ENCODE measurements around the gene LANCL2. TPM values are rescaled to one million over a fixed set of nuclear protein-coding genes. Genes with fewer than 3 reads are reported as not detected.
"Not testable (repeated sequence)": the region's sequence is repeated elsewhere in the genome, so short reads cannot be mapped to it uniquely, and the experiment has no call there.

The LANCL2 gene
- total RNA-seq, 2 donors from 2014 or later = 6.7 to 9.4 TPM

GRCh38 chr7:55405856-55406541 is 40.9 kb downstream of the LANCL2 start:
- no peak for ATAC-seq (replicated peaks)
- Mint-ChIP-seq H3K27ac (peak overlapping the region; percentile 4), H3K4me3 (no peak overlapping the region), H3K4me1 (no peaks in the 10 kb centered on the region), H3K36me3 (ENCODE audit: low read depth) (peaks cover 18% of the 10 kb centered on the region), H3K9me3 (no peaks in the 10 kb centered on the region), H3K27me3 (no peaks in the 10 kb centered on the region)

- no peaks in the 10 kb centered on the region for H3K27me3 Mint-ChIP-seq
- peaks cover 17% of the 10 kb centered on the region for H3K36me3 Mint-ChIP-seq (ENCODE audit: low read depth)
- no peaks in the 10 kb centered on the region for H3K4me1 Mint-ChIP-seq
- H3K9me3 Mint-ChIP-seq = no peaks in the 10 kb centered on the region
- H3K4me3 Mint-ChIP-seq = no peak overlapping the region
- peak overlapping the region; percentile 22 for H3K27ac Mint-ChIP-seq
- no peak for ATAC-seq (replicated peaks)
Measured at GRCh38 chr7:55409482-55410225, 44.5 kb downstream of the LANCL2 start.

GRCh38 chr7:55410667-55411239 is 45.6 kb downstream of the LANCL2 start:
- Mint-ChIP-seq H3K4me3 (no peak overlapping the region), H3K27ac (no peak overlapping the region), H3K36me3 (ENCODE audit: low read depth) (peaks cover 8% of the 10 kb centered on the region), H3K27me3 (no peaks in the 10 kb centered on the region), H3K9me3 (no peaks in the 10 kb centered on the region), H3K4me1 (peaks cover 4% of the 10 kb centered on the region)
- no peak for ATAC-seq (replicated peaks)

DNA sequence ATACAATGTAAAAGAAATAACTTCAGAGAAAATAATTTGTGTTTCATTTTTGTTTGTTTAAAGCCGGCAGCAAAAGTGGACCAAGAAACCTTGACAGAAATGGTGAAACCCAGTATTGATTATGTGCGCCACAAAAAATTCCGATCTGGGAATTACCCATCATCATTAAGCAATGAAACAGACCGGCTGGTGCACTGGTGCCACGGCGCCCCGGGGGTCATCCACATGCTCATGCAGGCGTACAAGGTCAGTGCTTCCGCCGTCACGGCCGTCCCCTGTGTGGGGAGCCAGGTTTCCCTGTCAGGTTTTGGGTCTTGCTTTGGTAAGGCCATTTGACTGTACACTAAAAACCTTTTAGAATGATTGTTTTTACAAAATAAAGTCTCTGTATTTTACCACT is 46.7 kb downstream of the LANCL2 start:
- no peaks in the 10 kb centered on the region for H3K9me3 Mint-ChIP-seq
- no peaks in the 10 kb centered on the region for H3K27me3 Mint-ChIP-seq
- ATAC-seq (replicated peaks) = no peak
- peaks cover 4% of the 10 kb centered on the region for H3K4me1 Mint-ChIP-seq
- H3K36me3 Mint-ChIP-seq (ENCODE audit: low read depth) = peaks cover 6% of the 10 kb centered on the region
- H3K27ac Mint-ChIP-seq = no peak overlapping the region
- no peak overlapping the region for H3K4me3 Mint-ChIP-seq

DNA sequence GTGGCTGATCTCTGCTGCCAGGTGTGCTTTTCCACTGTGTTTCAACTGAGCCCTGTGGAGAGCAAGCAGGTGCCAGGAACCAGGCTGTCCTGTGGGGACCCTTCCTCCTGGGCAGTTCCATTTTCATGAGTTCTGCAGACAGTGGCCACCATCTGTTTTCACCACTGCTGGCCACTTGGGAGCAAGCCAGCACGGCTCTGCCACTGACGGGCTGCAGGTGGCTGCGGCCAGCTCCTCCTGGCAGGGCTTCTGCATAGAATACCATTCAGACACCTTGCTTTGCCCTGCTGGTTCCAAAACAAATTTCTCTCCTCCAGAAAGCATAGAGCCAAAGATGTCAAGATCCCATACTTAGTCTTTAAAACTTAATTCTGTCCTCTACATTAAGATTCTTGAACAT is 48.3 kb downstream of the LANCL2 start:
- ATAC-seq (replicated peaks) = no peak
- Mint-ChIP-seq H3K9me3 (no peaks in the 10 kb centered on the region), H3K27me3 (no peaks in the 10 kb centered on the region), H3K4me3 (no peak overlapping the region), H3K27ac (no peak overlapping the region), H3K36me3 (ENCODE audit: low read depth) (peaks cover 6% of the 10 kb centered on the region), H3K4me1 (peaks cover 4% of the 10 kb centered on the region)

GRCh38 chr7:55415173-55415778 is 50.1 kb downstream of the LANCL2 start:
- H3K9me3 Mint-ChIP-seq = no peaks in the 10 kb centered on the region
- ATAC-seq (replicated peaks) = peak; percentile 89
- peaks cover 6% of the 10 kb centered on the region for H3K36me3 Mint-ChIP-seq (ENCODE audit: low read depth)

DNA sequence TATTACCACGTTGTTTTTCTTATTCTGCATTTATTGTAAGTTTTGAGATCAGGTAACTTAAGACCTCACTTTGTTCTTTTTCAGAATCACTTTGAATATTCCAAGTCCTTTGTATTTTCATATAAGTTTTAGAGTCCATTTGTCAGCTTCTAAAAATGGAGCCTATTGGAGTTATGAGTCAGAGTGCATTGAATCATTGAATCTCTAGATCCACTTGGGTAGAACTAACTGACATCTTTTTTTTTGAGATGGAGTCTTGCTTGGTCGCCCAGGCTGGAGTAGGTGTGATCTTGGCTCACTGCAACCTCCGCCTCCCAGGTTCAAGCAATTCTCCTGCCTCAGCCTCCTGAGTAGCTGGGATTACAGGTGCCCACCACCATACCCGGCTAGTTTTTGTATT is 52.3 kb downstream of the LANCL2 start:
- H3K4me1 Mint-ChIP-seq; H3K9me3 Mint-ChIP-seq; H3K27ac Mint-ChIP-seq; H3K36me3 Mint-ChIP-seq (ENCODE audit: low read depth); H3K27me3 Mint-ChIP-seq; ATAC-seq (replicated peaks); H3K4me3 Mint-ChIP-seq: not testable (repeated sequence)

More at GRCh38 chr7:55415173-55415778, 50.1 kb downstream of the LANCL2 start:
- Mint-ChIP-seq H3K27ac (no peak overlapping the region), H3K4me1 (peaks cover 4% of the 10 kb centered on the region), H3K4me3 (no peak overlapping the region), H3K27me3 (no peaks in the 10 kb centered on the region)

- H3K27me3 Mint-ChIP-seq = no peaks in the 10 kb centered on the region
- H3K36me3 Mint-ChIP-seq (ENCODE audit: low read depth) = peaks cover 1% of the 10 kb centered on the region
- no peaks in the 10 kb centered on the region for H3K9me3 Mint-ChIP-seq
- no peak overlapping the region for H3K27ac Mint-ChIP-seq
- no peak overlapping the region for H3K4me3 Mint-ChIP-seq
- no peak for ATAC-seq (replicated peaks)
- H3K4me1 Mint-ChIP-seq = no peaks in the 10 kb centered on the region
Measured at GRCh38 chr7:55420530-55420929, 55.4 kb downstream of the LANCL2 start.

DNA sequence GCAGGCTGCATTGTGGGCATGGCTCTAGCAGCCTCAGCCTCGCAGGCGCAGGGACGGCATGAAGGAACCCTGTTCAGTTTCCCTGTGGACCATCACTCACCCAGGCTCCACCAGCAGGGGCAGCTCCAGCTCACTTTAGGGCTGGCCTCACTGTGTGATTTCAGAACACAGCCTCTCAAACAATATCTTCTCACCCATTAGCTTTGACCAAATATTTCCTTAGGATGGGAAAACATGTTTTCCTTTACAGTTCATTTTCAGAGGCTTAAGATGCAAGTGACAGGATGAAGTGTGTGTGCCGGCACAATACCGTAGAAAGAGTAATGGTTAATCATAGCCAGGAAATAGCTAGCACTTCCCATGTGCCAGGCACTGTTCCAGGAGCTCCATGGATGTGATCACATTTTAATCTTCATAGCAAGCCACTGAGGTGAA is 58.2 kb downstream of the LANCL2 start:
- H3K27me3 Mint-ChIP-seq = no peaks in the 10 kb centered on the region
- H3K27ac Mint-ChIP-seq = no peak overlapping the region
- no peak overlapping the region for H3K4me3 Mint-ChIP-seq
- peaks cover 11% of the 10 kb centered on the region for H3K36me3 Mint-ChIP-seq (ENCODE audit: low read depth)
- no peaks in the 10 kb centered on the region for H3K9me3 Mint-ChIP-seq
- ATAC-seq (replicated peaks) = no peak
- peaks cover 7% of the 10 kb centered on the region for H3K4me1 Mint-ChIP-seq

DNA sequence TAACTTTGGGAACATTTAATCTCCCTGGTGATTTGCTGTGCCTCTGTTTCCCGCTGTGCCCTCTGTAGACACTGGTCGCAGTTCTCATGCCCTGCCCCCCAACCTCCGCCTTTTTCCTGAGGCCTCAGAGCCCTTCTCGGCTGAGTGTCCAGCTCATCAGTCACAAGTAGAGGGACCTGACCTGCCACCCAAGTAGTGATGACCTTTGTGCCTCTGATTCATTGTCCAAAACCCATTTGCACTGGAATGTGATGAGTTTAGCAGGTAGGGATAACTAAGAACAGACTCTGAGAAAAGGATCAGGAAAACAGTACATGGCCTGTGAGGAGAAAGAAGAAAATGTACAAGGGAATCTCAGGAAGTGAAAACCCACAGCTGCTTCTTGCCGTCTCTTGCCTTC is 58.8 kb downstream of the LANCL2 start:
- no peak overlapping the region for H3K4me3 Mint-ChIP-seq
- H3K9me3 Mint-ChIP-seq = no peaks in the 10 kb centered on the region
- H3K27me3 Mint-ChIP-seq = no peaks in the 10 kb centered on the region
- peaks cover 11% of the 10 kb centered on the region for H3K36me3 Mint-ChIP-seq (ENCODE audit: low read depth)
- peaks cover 7% of the 10 kb centered on the region for H3K4me1 Mint-ChIP-seq
- no peak for ATAC-seq (replicated peaks)
- H3K27ac Mint-ChIP-seq = no peak overlapping the region

- Mint-ChIP-seq H3K36me3 (ENCODE audit: low read depth) (peaks cover 11% of the 10 kb centered on the region), H3K9me3 (no peaks in the 10 kb centered on the region), H3K4me1 (peaks cover 7% of the 10 kb centered on the region), H3K27ac (no peak overlapping the region), H3K27me3 (no peaks in the 10 kb centered on the region), H3K4me3 (no peak overlapping the region)
- no peak for ATAC-seq (replicated peaks)
Measured at GRCh38 chr7:55425141-55425752, 60.1 kb downstream of the LANCL2 start.

- Mint-ChIP-seq H3K4me1 (peaks cover 7% of the 10 kb centered on the region), H3K36me3 (ENCODE audit: low read depth) (peaks cover 11% of the 10 kb centered on the region), H3K27ac (peak overlapping the region; percentile 83), H3K27me3 (no peaks in the 10 kb centered on the region), H3K9me3 (no peaks in the 10 kb centered on the region), H3K4me3 (no peak overlapping the region)
- ATAC-seq (replicated peaks) = no peak
Measured at GRCh38 chr7:55426676-55427075, 61.5 kb downstream of the LANCL2 start.

DNA sequence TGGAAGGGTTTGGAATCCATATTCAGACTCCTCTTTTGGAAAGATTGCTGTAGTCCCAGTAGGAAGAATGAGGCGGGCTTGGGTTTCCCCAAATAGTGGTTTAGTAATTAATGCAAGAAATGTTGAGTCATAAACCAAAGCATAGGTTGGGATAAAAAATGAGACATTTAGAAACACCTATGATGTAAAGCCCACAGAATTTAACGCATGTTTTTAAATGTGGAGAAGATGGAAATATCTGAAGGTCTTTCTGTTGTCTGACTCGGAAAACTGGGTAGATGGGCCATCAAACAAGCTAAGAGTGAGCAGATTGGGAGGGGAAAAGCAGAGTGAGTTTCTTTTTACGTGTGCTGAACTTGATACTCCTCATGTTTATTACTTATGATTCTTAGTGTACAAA is 62.2 kb downstream of the LANCL2 start:
- H3K9me3 Mint-ChIP-seq = no peaks in the 10 kb centered on the region
- H3K4me3 Mint-ChIP-seq = peak overlapping the region; percentile 47
- ATAC-seq (replicated peaks) = peak; percentile 83

DNA sequence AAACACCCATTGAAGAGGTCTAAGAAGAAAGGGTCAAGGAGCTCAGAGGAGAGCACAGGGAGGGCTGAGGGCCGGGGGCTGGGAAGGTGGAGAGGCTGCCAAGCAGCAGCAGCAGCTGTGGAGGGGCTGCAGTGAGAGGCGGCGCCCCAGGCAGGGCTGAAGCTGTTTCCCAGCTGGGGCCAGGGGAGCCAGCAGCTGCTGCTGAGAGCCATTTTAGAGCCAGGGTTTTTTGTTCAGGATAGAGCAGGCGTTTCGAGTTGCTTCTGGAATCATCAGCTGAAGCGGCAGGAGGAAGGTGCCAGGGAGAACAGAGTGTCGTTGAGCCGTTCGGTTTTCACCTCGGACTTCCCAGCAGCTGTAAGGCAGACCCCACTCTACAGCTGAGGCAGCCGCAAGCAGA is 62.7 kb downstream of the LANCL2 start:
- Mint-ChIP-seq H3K4me3 (peak overlapping the region; percentile 47), H3K9me3 (no peaks in the 10 kb centered on the region), H3K27ac (peak overlapping the region; percentile 83), H3K27me3 (no peaks in the 10 kb centered on the region), H3K4me1 (peaks cover 7% of the 10 kb centered on the region), H3K36me3 (ENCODE audit: low read depth) (peaks cover 11% of the 10 kb centered on the region)
- ATAC-seq (replicated peaks) = no peak

More for the DNA sequence above, 62.2 kb downstream of the LANCL2 start:
- no peaks in the 10 kb centered on the region for H3K27me3 Mint-ChIP-seq
- peaks cover 7% of the 10 kb centered on the region for H3K4me1 Mint-ChIP-seq
- peak overlapping the region; percentile 83 for H3K27ac Mint-ChIP-seq
- H3K36me3 Mint-ChIP-seq (ENCODE audit: low read depth) = peaks cover 11% of the 10 kb centered on the region
